Inflammatory macrophage (primary cell): ENCODE results near the gene PRKD2.
"Not testable (repeated sequence)": the region's sequence is repeated elsewhere in the genome, so short reads cannot be mapped to it uniquely, and the experiment has no call there.

ENCODE experiments used
- DNase-seq, 2 donors: peaks; one replicate each; pipeline ENCODE4 v3.0.0-alpha.2; 2020 to 2022

The PRKD2 gene

GRCh38 chr19:46723471-46723870 is 6.6 kb upstream of the PRKD2 start:
- no peak for DNase-seq

- DNase-seq: no peak
Measured at GRCh38 chr19:46723023-46723461, 6.1 kb upstream of the PRKD2 start.

- DNase-seq: no peak
Measured at GRCh38 chr19:46722421-46723022, 5.6 kb upstream of the PRKD2 start.

DNA sequence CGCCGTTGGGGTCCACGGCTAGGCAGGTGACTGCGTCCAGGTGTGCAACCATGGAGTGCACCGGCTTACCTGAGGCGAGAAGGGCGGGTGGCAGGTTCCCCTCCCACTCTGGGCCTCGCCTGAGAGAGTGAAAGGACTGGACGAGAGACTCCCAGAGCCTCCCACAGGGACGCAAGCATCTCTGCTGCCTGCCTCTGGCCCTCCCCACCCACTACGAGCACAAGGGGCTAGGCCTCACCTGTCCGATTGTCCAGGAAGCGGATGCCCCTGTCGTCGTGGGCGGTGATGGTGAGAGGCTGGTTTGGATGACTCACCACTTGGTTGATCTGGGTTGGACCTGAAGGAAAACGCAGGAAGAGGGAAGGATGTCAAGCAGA is 5.1 kb upstream of the PRKD2 start:
- no peak for DNase-seq

- no peak for DNase-seq
Measured at GRCh38 chr19:46721269-46722003, 4.5 kb upstream of the PRKD2 start.

GRCh38 chr19:46720503-46721239 is 3.8 kb upstream of the PRKD2 start:
- no peak for DNase-seq

DNA sequence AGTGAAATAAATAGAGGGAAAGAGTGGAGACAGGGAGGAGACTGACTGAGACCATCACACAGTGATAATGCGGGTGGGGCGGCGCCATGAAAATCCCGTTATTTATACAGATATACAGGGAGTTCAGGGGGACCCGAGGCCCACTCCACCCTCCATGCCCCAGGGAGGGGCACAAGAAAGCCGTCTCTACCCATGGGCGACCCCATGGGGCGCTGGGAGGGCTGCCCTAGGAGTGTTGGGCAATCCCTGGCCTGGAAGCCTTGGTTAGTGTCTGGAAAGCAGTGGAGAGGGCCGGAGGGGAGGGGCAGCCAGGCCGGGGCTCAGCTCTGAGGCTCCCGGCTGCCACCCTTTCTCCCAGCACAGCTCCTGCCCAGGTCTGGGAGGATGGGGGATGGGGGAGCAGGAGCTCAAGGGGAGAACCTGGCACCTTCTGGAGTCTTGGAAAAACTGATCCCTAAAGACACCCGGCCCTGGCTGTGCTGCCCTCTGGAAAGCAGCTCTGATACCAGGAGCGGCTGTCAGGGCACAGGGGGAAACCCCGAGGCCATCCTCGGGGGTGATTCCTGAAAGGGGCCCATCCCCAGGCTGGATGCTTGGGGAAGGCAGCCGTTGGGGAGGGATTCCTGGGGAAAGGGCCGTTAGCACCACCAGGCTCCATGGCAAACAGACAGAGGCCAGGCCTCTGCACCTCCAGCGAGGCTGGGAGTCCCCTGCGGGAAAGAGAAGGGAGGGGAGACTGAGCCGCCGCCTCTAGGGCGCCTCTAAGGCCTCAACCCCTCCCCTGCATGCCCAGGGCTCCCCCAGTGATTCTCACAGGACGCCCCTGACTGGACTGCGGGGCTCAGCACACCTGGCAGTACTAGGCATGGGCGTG is 3.0 kb upstream of the PRKD2 start:
- DNase-seq: no peak

DNA sequence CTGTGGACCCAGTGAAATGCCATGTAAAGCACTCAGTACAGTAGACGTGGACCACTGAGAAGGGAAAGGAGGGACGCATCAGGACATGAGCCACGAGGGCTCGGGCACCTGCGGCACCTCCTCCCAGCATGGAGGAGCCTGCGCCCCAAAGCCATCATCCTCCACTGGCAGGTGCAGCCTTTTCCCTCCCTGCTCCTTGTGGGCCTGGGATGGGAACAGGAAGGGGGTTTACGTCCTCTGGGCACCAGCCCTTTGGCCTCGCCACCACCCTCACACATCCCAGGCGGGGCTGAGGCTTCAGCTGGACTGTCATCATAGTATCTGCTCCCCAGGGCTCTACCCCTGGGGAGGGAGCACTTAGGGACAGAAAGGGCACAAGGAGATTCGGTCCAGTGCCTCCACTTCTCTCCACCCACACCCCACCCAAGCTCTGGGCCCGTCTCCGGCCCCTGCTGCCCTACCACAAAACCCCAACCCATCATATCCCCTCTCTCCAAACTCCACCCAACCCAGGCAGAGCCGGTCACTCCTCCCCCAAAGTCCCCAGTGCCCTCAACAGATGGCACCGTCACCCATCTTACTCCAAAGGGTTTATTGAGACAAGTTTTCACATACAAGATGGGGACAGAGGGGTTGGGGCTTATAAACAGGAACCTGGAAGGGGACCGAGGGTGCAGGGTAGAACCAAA is 2.2 kb upstream of the PRKD2 start:
- DNase-seq: no peak

DNA sequence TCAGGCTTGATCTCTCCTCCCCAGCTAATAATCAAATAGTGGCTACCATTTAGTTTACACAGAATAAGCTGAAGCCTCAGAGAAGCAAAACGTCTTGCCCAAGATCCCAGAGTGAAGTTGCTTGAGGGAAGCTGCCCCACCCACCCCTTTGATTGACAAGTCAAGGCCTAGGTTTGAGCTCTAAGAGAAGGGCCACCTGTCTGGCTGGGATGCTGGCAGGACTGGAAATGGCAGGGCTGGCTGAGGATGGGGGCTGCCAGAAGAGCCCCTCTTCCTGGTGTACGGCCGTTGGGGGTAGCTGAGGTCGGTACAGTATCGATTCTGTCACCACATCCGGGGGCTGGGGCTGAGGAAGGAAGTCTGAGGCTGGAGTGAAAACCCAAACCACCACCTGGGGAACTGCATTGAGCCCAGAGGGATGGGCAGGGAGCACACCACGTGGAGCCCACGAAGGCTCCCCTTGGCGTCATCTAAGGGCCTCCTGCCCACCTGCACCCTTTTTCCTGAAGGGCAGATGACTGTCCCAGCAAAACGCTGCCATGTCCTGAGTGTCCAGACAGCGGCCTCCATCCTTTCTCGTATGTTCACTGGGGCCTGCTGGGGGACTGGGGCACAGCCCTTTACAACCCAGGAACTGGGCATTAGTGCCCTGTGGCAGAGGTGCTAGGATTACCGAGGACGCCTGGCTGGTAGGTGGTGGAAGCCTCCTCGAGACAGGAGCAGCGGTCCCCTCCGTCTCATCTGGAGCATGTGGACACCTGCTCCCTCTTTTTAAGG is 1.4 kb upstream of the PRKD2 start:
- peak; percentile 54 to 67 for DNase-seq

DNA sequence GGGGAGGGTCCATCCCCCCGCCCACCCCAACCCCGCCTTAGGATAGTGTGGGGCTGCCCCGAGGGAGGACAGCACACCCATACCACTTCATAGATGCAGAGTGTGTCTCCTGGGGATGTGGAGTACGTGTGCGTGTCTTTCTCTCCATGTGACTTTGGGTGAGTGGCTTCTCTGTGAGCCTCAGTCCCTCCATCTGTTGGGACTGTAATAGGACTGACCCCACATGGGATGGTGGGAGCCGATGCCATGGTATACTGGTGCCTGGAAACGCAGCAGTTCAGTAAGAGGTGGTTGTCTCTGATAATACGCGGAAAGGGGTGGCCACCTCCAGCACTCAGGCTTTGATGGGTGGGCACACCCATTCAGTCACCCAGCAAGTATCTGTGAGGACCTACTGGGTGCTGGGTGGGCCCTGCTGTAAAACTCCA is 816 bp upstream of the PRKD2 start:
- DNase-seq: no peak

DNA sequence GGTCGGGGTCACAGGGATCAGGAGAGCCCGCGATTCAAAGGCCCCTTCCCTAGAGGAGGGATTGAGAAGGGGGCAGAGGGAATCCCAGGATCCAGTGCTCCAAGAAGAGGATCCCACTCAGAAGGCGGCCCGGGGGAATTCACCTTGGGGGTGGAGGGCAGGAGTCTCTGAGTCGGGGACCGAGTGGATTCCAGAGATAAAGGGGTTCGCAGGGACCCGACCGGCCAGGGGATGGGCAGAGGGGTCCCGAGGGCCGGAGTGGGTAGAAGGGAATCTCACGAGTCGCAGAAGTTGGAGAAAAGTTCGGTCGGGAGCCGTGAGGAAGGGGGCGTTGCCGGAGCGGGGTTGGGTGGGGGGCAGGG is 261 bp downstream of the PRKD2 start:
- peak in 1 of 2 donors; percentile 3 for DNase-seq

DNA sequence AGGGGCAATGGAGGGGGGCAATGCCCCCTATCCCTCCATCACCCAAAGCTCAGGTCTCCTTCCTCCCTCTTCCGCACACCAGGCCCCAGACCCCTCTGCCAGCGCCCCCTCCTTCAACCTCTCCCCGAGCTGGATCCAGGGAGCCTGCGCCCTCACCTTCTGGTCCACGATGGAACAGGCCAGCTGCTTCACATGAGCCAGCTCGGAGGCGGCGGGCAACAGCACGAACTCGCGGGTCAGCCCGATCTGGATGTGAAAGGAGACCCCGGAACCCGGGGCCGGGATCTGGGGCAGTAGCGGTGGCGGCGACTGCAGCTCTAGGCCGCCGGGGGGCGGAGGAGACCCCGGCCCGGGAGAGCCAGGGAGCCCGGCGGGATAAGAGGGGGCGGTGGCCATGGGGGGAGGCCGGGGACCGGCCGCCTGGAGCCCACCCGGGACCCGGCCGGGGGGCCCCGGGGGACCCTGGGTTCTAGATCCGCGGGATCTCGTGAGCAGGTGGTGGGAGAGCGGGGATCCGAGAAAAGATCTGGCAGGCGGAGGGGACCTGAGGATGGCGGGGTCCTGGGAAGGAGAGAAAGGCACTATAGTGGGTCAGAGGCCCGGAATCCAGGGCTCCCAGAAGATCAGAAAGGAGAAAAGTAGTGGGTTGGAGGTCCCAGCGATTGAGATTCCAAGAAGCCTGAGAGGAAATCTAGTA is 791 bp downstream of the PRKD2 start:
- no peak for DNase-seq

- DNase-seq: no peak
Measured at GRCh38 chr19:46715620-46715974, 1.3 kb downstream of the PRKD2 start.

DNA sequence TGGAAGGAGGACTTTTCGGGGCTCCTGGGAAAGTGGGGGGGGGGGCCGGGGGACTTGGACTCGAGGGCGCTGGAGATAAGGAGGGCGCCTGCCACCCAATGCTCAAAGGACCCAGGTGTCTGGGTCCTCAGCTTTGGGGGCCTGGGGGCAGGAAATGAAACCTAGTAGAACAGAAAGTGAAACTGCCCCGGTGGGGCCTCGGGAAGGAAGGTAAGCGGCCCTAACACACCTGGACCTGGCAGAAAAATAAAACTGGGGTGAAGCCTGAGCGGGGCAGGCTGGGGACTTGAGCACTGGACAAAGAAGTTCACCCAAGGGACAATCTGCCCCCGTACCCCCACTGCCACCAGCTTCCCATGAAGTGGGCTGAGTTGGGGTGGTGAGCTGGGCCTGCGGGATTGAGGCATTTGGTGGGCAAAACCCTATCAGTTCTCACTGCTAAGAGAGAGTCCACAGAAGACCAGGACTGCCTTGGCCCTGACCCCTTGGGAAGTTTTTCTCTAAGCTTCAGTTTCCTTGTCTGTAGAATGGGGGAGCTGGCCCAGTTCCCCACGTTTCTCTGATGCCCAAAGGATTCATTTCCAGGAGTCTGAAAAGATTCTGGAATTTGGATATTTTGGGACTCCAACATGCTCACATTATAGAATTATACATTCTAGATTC is 2.3 kb downstream of the PRKD2 start:
- no peak for DNase-seq

DNA sequence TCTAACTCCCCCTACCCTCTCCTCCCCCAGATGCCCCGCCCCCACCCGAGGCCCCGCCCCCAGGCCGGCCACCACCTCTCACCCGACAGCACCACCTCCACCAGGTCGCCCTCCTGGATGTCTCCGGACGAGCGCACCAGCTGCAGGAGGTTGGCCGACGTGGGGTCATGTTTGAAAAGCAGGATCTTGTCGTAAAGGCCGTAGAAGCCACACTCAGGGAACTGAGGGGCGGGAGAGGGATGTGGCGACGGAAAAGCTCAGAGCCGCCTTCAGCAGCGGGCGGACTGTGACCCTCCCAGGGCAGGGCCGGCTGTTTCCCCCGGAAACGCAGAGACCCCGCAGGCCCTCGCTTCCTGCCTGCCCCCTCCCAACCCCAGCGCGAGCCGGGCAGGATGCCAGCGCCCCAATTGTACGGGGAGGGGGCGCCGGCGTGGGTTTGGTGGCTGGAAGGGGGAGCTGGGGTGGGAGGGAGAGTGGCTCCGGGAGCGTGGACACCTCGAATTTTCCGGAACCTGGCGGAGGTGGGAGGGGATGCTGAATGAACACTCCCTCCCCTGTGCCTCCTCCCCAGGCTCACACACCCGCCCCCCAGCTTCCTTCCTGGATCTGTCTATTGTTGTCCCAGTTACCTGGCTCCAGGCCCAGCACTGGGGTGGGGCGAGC is 3.0 kb downstream of the PRKD2 start:
- DNase-seq: peak in 1 of 2 donors; percentile 24

GRCh38 chr19:46712768-46713338 is 4.1 kb downstream of the PRKD2 start:
- not testable (repeated sequence) for DNase-seq

- DNase-seq: no peak
Measured at GRCh38 chr19:46710687-46711086, 6.2 kb downstream of the PRKD2 start.

GRCh38 chr19:46704379-46705076 is 12.4 kb downstream of the PRKD2 start:
- peak; percentile 75 to 82 for DNase-seq

- no peak for DNase-seq
Measured at GRCh38 chr19:46700704-46701103, 16.2 kb downstream of the PRKD2 start.
